ENCODE results near the gene SPDYC.

SPDYC gene

GRCh38 chr11:65170058-65170534, at the start of gene SPDYC:
Gene SPDYC (plus strand): TSS chr11:65170233. CDS start chr11:65171358, 1,125 bp downstream.
- Histone ChIP-seq H3K9ac (ENCODE audit: low read length) (no peak within 1 kb of the TSS), H3K36me3 (ENCODE audit: control insufficient read depth, insufficient read depth, low read length) (no peaks in the 10 kb centered on the region), H3K27me3 (ENCODE audit: control insufficient read depth, insufficient read depth, low read length) (no peaks in the 10 kb centered on the region), H3K4me3 (ENCODE audit: low read length) (no peak within 1 kb of the TSS), H3K4me1 (ENCODE audit: control insufficient read depth, insufficient read depth, low read length) (peaks cover 8% of the 10 kb centered on the region), H3K9me3 (ENCODE audit: control insufficient read depth, low read length) (no peaks in the 10 kb centered on the region)

- Histone ChIP-seq H3K27me3 (ENCODE audit: control insufficient read depth, insufficient read depth, low read length) (no peaks in the 10 kb centered on the region), H3K9me3 (ENCODE audit: control insufficient read depth, low read length) (no peaks in the 10 kb centered on the region), H3K4me1 (ENCODE audit: control insufficient read depth, insufficient read depth, low read length) (peaks cover 21% of the 10 kb centered on the region), H3K4me3 (ENCODE audit: low read length) (peak overlapping the region; percentile 82), H3K9ac (ENCODE audit: low read length) (peak overlapping the region; percentile 99), H3K36me3 (ENCODE audit: control insufficient read depth, insufficient read depth, low read length) (peaks cover 26% of the 10 kb centered on the region)
Measured at GRCh38 chr11:65120831-65121230, 49.2 kb upstream of the SPDYC start.

GRCh38 chr11:65121447-65121864, 48.6 kb upstream of the SPDYC start:
- peak overlapping the region; percentile 99 for H3K9ac ChIP-seq (ENCODE audit: low read length)
- H3K36me3 ChIP-seq (ENCODE audit: control insufficient read depth, insufficient read depth, low read length): peaks cover 26% of the 10 kb centered on the region
- no peaks in the 10 kb centered on the region for H3K9me3 ChIP-seq (ENCODE audit: control insufficient read depth, low read length)
- peak overlapping the region; percentile 82 for H3K4me3 ChIP-seq (ENCODE audit: low read length)
- peaks cover 15% of the 10 kb centered on the region for H3K4me1 ChIP-seq (ENCODE audit: control insufficient read depth, insufficient read depth, low read length)
- no peaks in the 10 kb centered on the region for H3K27me3 ChIP-seq (ENCODE audit: control insufficient read depth, insufficient read depth, low read length)

GRCh38 chr11:65121865-65122696, 48.0 kb upstream of the SPDYC start, which contains the start of the genes FAU and MRPL49:
Gene FAU (minus strand): TSS chr11:65122134. CDS start chr11:65121813, 321 bp downstream.
Gene MRPL49 (plus strand): TSS chr11:65122321. CDS start chr11:65122347, 26 bp downstream.
- H3K36me3 ChIP-seq (ENCODE audit: control insufficient read depth, insufficient read depth, low read length): peaks cover 31% of the 10 kb centered on the region
- no peaks in the 10 kb centered on the region for H3K27me3 ChIP-seq (ENCODE audit: control insufficient read depth, insufficient read depth, low read length)

GRCh38 chr11:65124480-65125196, 45.4 kb upstream of the SPDYC start:
- H3K4me3 ChIP-seq (ENCODE audit: low read length): no peak overlapping the region
- H3K9me3 ChIP-seq (ENCODE audit: control insufficient read depth, low read length): no peaks in the 10 kb centered on the region
- no peak overlapping the region for H3K9ac ChIP-seq (ENCODE audit: low read length)
- H3K36me3 ChIP-seq (ENCODE audit: control insufficient read depth, insufficient read depth, low read length): peaks cover 27% of the 10 kb centered on the region
- no peaks in the 10 kb centered on the region for H3K27me3 ChIP-seq (ENCODE audit: control insufficient read depth, insufficient read depth, low read length)
- H3K4me1 ChIP-seq (ENCODE audit: control insufficient read depth, insufficient read depth, low read length): peaks cover 11% of the 10 kb centered on the region

More at GRCh38 chr11:65121865-65122696, 48.0 kb upstream of the SPDYC start, which contains the start of the genes FAU and MRPL49:
- peak within 1 kb of the TSS; percentile 99 for H3K9ac ChIP-seq (ENCODE audit: low read length)
- peak within 1 kb of the TSS; percentile 82 for H3K4me3 ChIP-seq (ENCODE audit: low read length)
- H3K4me1 ChIP-seq (ENCODE audit: control insufficient read depth, insufficient read depth, low read length): peaks cover 11% of the 10 kb centered on the region
- no peaks in the 10 kb centered on the region for H3K9me3 ChIP-seq (ENCODE audit: control insufficient read depth, low read length)

GRCh38 chr11:65125197-65126056, 44.6 kb upstream of the SPDYC start:
- no peaks in the 10 kb centered on the region for H3K9me3 ChIP-seq (ENCODE audit: control insufficient read depth, low read length)
- peaks cover 26% of the 10 kb centered on the region for H3K36me3 ChIP-seq (ENCODE audit: control insufficient read depth, insufficient read depth, low read length)
- H3K9ac ChIP-seq (ENCODE audit: low read length): no peak overlapping the region
- H3K4me1 ChIP-seq (ENCODE audit: control insufficient read depth, insufficient read depth, low read length): peaks cover 10% of the 10 kb centered on the region
- no peak overlapping the region for H3K4me3 ChIP-seq (ENCODE audit: low read length)
- H3K27me3 ChIP-seq (ENCODE audit: control insufficient read depth, insufficient read depth, low read length): no peaks in the 10 kb centered on the region

GRCh38 chr11:65126624-65127274, 43.3 kb upstream of the SPDYC start:
- H3K27me3 ChIP-seq (ENCODE audit: control insufficient read depth, insufficient read depth, low read length): no peaks in the 10 kb centered on the region
- no peak overlapping the region for H3K4me3 ChIP-seq (ENCODE audit: low read length)
- H3K36me3 ChIP-seq (ENCODE audit: control insufficient read depth, insufficient read depth, low read length): peaks cover 33% of the 10 kb centered on the region
- peaks cover under 1% of the 10 kb centered on the region for H3K4me1 ChIP-seq (ENCODE audit: control insufficient read depth, insufficient read depth, low read length)
- no peaks in the 10 kb centered on the region for H3K9me3 ChIP-seq (ENCODE audit: control insufficient read depth, low read length)
- H3K9ac ChIP-seq (ENCODE audit: low read length): no peak overlapping the region

GRCh38 chr11:65127473-65128181, 42.4 kb upstream of the SPDYC start:
- Histone ChIP-seq H3K9me3 (ENCODE audit: control insufficient read depth, low read length) (no peaks in the 10 kb centered on the region), H3K4me1 (ENCODE audit: control insufficient read depth, insufficient read depth, low read length) (peaks cover 8% of the 10 kb centered on the region), H3K4me3 (ENCODE audit: low read length) (no peak overlapping the region), H3K36me3 (ENCODE audit: control insufficient read depth, insufficient read depth, low read length) (peaks cover 42% of the 10 kb centered on the region), H3K9ac (ENCODE audit: low read length) (no peak overlapping the region), H3K27me3 (ENCODE audit: control insufficient read depth, insufficient read depth, low read length) (no peaks in the 10 kb centered on the region)

GRCh38 chr11:65128182-65129145, 41.6 kb upstream of the SPDYC start:
- no peaks in the 10 kb centered on the region for H3K27me3 ChIP-seq (ENCODE audit: control insufficient read depth, insufficient read depth, low read length)
- H3K4me3 ChIP-seq (ENCODE audit: low read length): no peak overlapping the region
- no peak overlapping the region for H3K9ac ChIP-seq (ENCODE audit: low read length)
- peaks cover 16% of the 10 kb centered on the region for H3K4me1 ChIP-seq (ENCODE audit: control insufficient read depth, insufficient read depth, low read length)
- H3K36me3 ChIP-seq (ENCODE audit: control insufficient read depth, insufficient read depth, low read length): peaks cover 43% of the 10 kb centered on the region
- no peaks in the 10 kb centered on the region for H3K9me3 ChIP-seq (ENCODE audit: control insufficient read depth, low read length)
